A673 (cell line): ENCODE measurements around the gene PCDHA2.

Experiments used
- CTCF ChIP-seq: fragments of 300-800, 200-600 bp; sonication (generic); conservative IDR thresholded peaks from 2 replicates; pipeline ENCODE4 v1.5.1; 2017; ENCODE audit warnings: low read depth, mild to moderate bottlenecking, antibody characterized with exemption, low read length, moderate library complexity, mixed read lengths
- EZH2 ChIP-seq: fragments of 200-600 bp; sonication (generic); IDR thresholded peaks from 2 replicates; pipeline ENCODE4 v1.6.1; 2017; ENCODE audit warnings: borderline replicate concordance, low read depth, mild to moderate bottlenecking, mixed read lengths, antibody characterized with exemption, low read length; ENCODE audit not compliant: poor library complexity, severe bottlenecking

DNA sequence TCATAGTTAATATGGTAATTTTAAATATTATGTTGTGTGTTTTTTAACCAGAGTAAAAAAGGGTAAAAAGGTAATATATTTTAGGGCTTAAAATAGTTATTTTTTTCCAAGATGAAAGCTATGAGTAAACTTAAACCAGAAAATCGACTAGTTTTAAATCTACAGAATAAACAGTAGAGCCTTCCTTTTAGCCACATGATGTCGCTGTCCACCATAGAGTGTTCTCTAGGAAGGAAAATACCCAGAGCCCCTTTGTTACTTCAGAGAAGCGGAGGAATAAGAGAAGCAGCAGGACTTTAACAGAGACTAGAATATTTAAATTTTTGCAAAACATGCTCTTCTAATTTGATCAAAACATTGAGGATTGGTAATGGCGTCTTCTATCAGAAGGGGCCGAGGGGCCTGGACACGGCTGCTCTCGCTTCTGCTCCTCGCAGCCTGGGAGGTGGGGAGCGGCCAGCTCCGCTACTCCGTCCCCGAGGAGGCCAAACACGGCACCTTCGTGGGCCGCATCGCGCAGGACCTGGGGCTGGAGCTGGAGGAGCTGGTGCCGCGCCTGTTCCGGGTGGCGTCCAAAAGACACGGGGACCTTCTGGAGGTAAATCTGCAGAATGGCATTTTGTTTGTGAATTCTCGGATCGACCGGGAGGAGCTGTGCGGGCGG, at the start of gene PCDHA2:
- 0 out of 2 replicates have a peak, but pooled peaks have one; percentile 24 for TF ChIP-seq CTCF
- TF ChIP-seq EZH2, result no peak
